Mesendoderm (in vitro differentiated cells): Measurements from ENCODE around the gene DIPK2A.

ENCODE experiments used
- DNase-seq: peaks from one replicate; pipeline ENCODE4 v3.0.0; 2013
- H2AK5ac ChIP-seq: 2 replicates; pipeline ENCODE4 v1.6.1; 2013; ENCODE audit warnings: low read length, inconsistent platforms
- H2BK120ac ChIP-seq: 2 replicates; pipeline ENCODE4 v1.6.1; 2013; ENCODE audit warnings: low read depth, mild to moderate bottlenecking, low read length, moderate library complexity, mixed read lengths
- H2BK15ac ChIP-seq: replicated peaks from 2 replicates; pipeline ENCODE4 v1.6.1; 2013; ENCODE audit warnings: low read depth, mild to moderate bottlenecking, moderate library complexity
- H2BK5ac ChIP-seq: 2 replicates; pipeline ENCODE4 v1.6.1; 2013; ENCODE audit warnings: low read length, inconsistent platforms
- H3K18ac ChIP-seq: 2 replicates; pipeline ENCODE4 v1.6.1; 2013; ENCODE audit warnings: mild to moderate bottlenecking, low read length, mixed read lengths
- H3K23ac ChIP-seq: one replicate; pipeline ENCODE4 v1.6.1; 2013; ENCODE audit warnings: low read length
- H3K27ac ChIP-seq: 2 replicates; pipeline ENCODE4 v1.5.1; 2013; ENCODE audit warnings: low read depth, mild to moderate bottlenecking, inconsistent platforms, low read length, moderate library complexity
- H3K27me3 ChIP-seq: 2 replicates; pipeline ENCODE4 v1.6.1; 2013; ENCODE audit warnings: low read length, control low read depth, mild to moderate bottlenecking, inconsistent platforms; ENCODE audit not compliant: insufficient read depth, poor library complexity
- H3K36me3 ChIP-seq: 2 replicates; pipeline ENCODE4 v1.6.1; 2013; ENCODE audit warnings: low read length, inconsistent platforms; ENCODE audit not compliant: control insufficient read depth, insufficient read depth
- H3K4ac ChIP-seq: one replicate; pipeline ENCODE4 v1.6.1; 2013; ENCODE audit warnings: low read depth, mild to moderate bottlenecking, low read length, moderate library complexity
- H3K4me1 ChIP-seq: 2 replicates; pipeline ENCODE4 v1.6.1; 2013; ENCODE audit warnings: low read depth, low read length, inconsistent platforms; ENCODE audit not compliant: control insufficient read depth
- H3K4me2 ChIP-seq: 2 replicates; pipeline ENCODE4 v1.6.1; 2013; ENCODE audit warnings: low read length
- H3K4me3 ChIP-seq: 2 replicates; pipeline ENCODE4 v1.5.1; 2013; ENCODE audit warnings: mild to moderate bottlenecking, low read length
- H3K56ac ChIP-seq: one replicate; pipeline ENCODE4 v1.6.1; 2013; ENCODE audit warnings: low read length
- H3K79me1 ChIP-seq: 2 replicates; pipeline ENCODE4 v1.6.1; 2013; ENCODE audit warnings: low read length, inconsistent platforms
- H3K79me2 ChIP-seq: 2 replicates; pipeline ENCODE4 v1.6.1; 2013; ENCODE audit warnings: mild to moderate bottlenecking, low read length; ENCODE audit not compliant: control insufficient read depth, insufficient read depth
- H3K9ac ChIP-seq: 2 replicates; pipeline ENCODE4 v1.6.1; 2013; ENCODE audit warnings: low read length, inconsistent platforms
- H4K5ac ChIP-seq: one replicate; pipeline ENCODE4 v1.6.1; 2013; ENCODE audit warnings: low read length
- H4K8ac ChIP-seq: one replicate; pipeline ENCODE4 v1.6.1; 2013; ENCODE audit warnings: low read depth, mild to moderate bottlenecking, control low read depth, low read length, moderate library complexity
- WGBS: extraction: QIAGEN DNeasy Blood & Tissue Kit; methylation state at CpG from one replicate; pipeline ENCODE4 v1.1.7; 2013; ENCODE audit warnings: low lambda C conversion rate, missing lambda C conversion rate; ENCODE audit not compliant: insufficient coverage; ENCODE audit errors: extremely low coverage; 5-methylcytosine and 5-hydroxymethylcytosine counted together

The DIPK2A gene

GRCh38 chr3:143935678-143936077, 35.9 kb upstream of the DIPK2A start:
- WGBS: no CpG with 5 or more reads among the region's 1 CpG
- Histone ChIP-seq H3K23ac (no peak overlapping the region), H2BK120ac (no peak overlapping the region), H3K79me2 (no peaks in the 10 kb centered on the region), H3K4me1 (no peaks in the 10 kb centered on the region), H2BK5ac (no peak overlapping the region), H3K56ac (no peak overlapping the region), H4K5ac (no peak overlapping the region), H3K18ac (no peak overlapping the region), H3K79me1 (no peaks in the 10 kb centered on the region), H3K4ac (no peak overlapping the region), H2BK15ac (no peak overlapping the region), H3K4me3 (no peak overlapping the region), H4K8ac (no peak overlapping the region), H3K9ac (no peak overlapping the region), H2AK5ac (no peak overlapping the region), H3K27me3 (no peaks in the 10 kb centered on the region), H3K4me2 (no peak overlapping the region), H3K36me3 (no peaks in the 10 kb centered on the region), H3K27ac (no peak overlapping the region)
- no peak for DNase-seq

- Histone ChIP-seq H3K36me3 (no peaks in the 10 kb centered on the region), H3K27me3 (no peaks in the 10 kb centered on the region), H3K18ac (no peak overlapping the region), H4K8ac (no peak overlapping the region), H3K4me2 (no peak overlapping the region), H2BK15ac (no peak overlapping the region), H3K4ac (no peak overlapping the region), H3K27ac (no peak overlapping the region), H3K23ac (no peak overlapping the region), H3K9ac (no peak overlapping the region), H2BK120ac (no peak overlapping the region), H3K4me1 (no peaks in the 10 kb centered on the region), H3K79me1 (no peaks in the 10 kb centered on the region), H2AK5ac (no peak overlapping the region), H3K4me3 (no peak overlapping the region), H4K5ac (no peak overlapping the region), H3K79me2 (no peaks in the 10 kb centered on the region), H3K56ac (no peak overlapping the region), H2BK5ac (no peak overlapping the region)
- WGBS: no CpG with 5 or more reads among the region's 2 CpGs
- no peak for DNase-seq
These were observed 20.8 kb upstream of the DIPK2A start for GRCh38 chr3:143950810-143951209.

- Histone ChIP-seq H2BK15ac (no peak overlapping the region), H4K5ac (no peak overlapping the region), H2BK120ac (no peak overlapping the region), H3K36me3 (no peaks in the 10 kb centered on the region), H3K4ac (no peak overlapping the region), H3K27me3 (no peaks in the 10 kb centered on the region), H3K4me1 (no peaks in the 10 kb centered on the region), H3K9ac (no peak overlapping the region), H3K23ac (no peak overlapping the region), H2BK5ac (no peak overlapping the region), H3K4me2 (no peak overlapping the region), H4K8ac (no peak overlapping the region), H2AK5ac (no peak overlapping the region), H3K27ac (no peak overlapping the region), H3K79me2 (no peaks in the 10 kb centered on the region), H3K18ac (no peak overlapping the region), H3K56ac (no peak overlapping the region), H3K79me1 (no peaks in the 10 kb centered on the region), H3K4me3 (no peak overlapping the region)
- WGBS: no CpG with 5 or more reads among the region's 1 CpG
- DNase-seq: peak; percentile 63
These were observed 20.2 kb upstream of the DIPK2A start for GRCh38 chr3:143951351-143951971.

GRCh38 chr3:143952569-143953072, 19.0 kb upstream of the DIPK2A start:
- no peak overlapping the region for H2BK15ac ChIP-seq
- no peak overlapping the region for H3K4me3 ChIP-seq
- DNase-seq: peak; percentile 16
- no peaks in the 10 kb centered on the region for H3K79me1 ChIP-seq
- H3K36me3 ChIP-seq: no peaks in the 10 kb centered on the region
- no peak overlapping the region for H2BK120ac ChIP-seq
- H3K27me3 ChIP-seq: no peaks in the 10 kb centered on the region
- no peak overlapping the region for H3K9ac ChIP-seq
- H4K8ac ChIP-seq: no peak overlapping the region
- H3K4ac ChIP-seq: no peak overlapping the region
- H3K79me2 ChIP-seq: no peaks in the 10 kb centered on the region
- H2BK5ac ChIP-seq: no peak overlapping the region
- H3K27ac ChIP-seq: no peak overlapping the region
- H3K4me2 ChIP-seq: no peak overlapping the region
- no peak overlapping the region for H3K56ac ChIP-seq
- no peak overlapping the region for H3K23ac ChIP-seq
- no CpG with 5 or more reads among the region's 4 CpGs for WGBS
- H4K5ac ChIP-seq: no peak overlapping the region
- no peak overlapping the region for H2AK5ac ChIP-seq
- H3K18ac ChIP-seq: no peak overlapping the region
- H3K4me1 ChIP-seq: no peaks in the 10 kb centered on the region

GRCh38 chr3:143955113-143955512, 16.5 kb upstream of the DIPK2A start:
- no peak overlapping the region for H2BK5ac ChIP-seq
- no peak overlapping the region for H3K4me2 ChIP-seq
- H3K27ac ChIP-seq: no peak overlapping the region
- no peak overlapping the region for H3K56ac ChIP-seq
- no peaks in the 10 kb centered on the region for H3K36me3 ChIP-seq
- no peaks in the 10 kb centered on the region for H3K4me1 ChIP-seq
- no peak overlapping the region for H2BK15ac ChIP-seq
- H3K79me2 ChIP-seq: no peaks in the 10 kb centered on the region
- H4K5ac ChIP-seq: no peak overlapping the region
- H4K8ac ChIP-seq: no peak overlapping the region
- no peak overlapping the region for H3K18ac ChIP-seq
- no peak for DNase-seq
- no peak overlapping the region for H2AK5ac ChIP-seq
- no peak overlapping the region for H3K23ac ChIP-seq
- H3K4me3 ChIP-seq: no peak overlapping the region
- no peaks in the 10 kb centered on the region for H3K27me3 ChIP-seq
- no peaks in the 10 kb centered on the region for H3K79me1 ChIP-seq
- H3K4ac ChIP-seq: no peak overlapping the region
- H2BK120ac ChIP-seq: no peak overlapping the region
- H3K9ac ChIP-seq: no peak overlapping the region

- no peak overlapping the region for H2BK5ac ChIP-seq
- H3K9ac ChIP-seq: no peak overlapping the region
- no peak overlapping the region for H3K56ac ChIP-seq
- no peak overlapping the region for H3K4me2 ChIP-seq
- H3K18ac ChIP-seq: no peak overlapping the region
- no peak overlapping the region for H2BK15ac ChIP-seq
- no peak overlapping the region for H3K27ac ChIP-seq
- no peaks in the 10 kb centered on the region for H3K4me1 ChIP-seq
- no peak overlapping the region for H4K5ac ChIP-seq
- H3K79me2 ChIP-seq: no peaks in the 10 kb centered on the region
- no peak overlapping the region for H2AK5ac ChIP-seq
- no CpG with 5 or more reads among the region's 1 CpG for WGBS
- H3K36me3 ChIP-seq: no peaks in the 10 kb centered on the region
- no peak overlapping the region for H3K4ac ChIP-seq
- no peak overlapping the region for H3K4me3 ChIP-seq
- H3K23ac ChIP-seq: no peak overlapping the region
- no peaks in the 10 kb centered on the region for H3K27me3 ChIP-seq
- DNase-seq: no peak
- H4K8ac ChIP-seq: no peak overlapping the region
- H2BK120ac ChIP-seq: no peak overlapping the region
- no peaks in the 10 kb centered on the region for H3K79me1 ChIP-seq
These were observed 14.8 kb upstream of the DIPK2A start for GRCh38 chr3:143956838-143957237.
